SK-N-DZ (cell line): ENCODE data around the gene IDUA.

Experiments
- DNase-seq: peaks from one replicate; pipeline ENCODE4 v3.0.0-alpha.2; 2015; ENCODE audit warnings: low spot score

IDUA gene

DNA sequence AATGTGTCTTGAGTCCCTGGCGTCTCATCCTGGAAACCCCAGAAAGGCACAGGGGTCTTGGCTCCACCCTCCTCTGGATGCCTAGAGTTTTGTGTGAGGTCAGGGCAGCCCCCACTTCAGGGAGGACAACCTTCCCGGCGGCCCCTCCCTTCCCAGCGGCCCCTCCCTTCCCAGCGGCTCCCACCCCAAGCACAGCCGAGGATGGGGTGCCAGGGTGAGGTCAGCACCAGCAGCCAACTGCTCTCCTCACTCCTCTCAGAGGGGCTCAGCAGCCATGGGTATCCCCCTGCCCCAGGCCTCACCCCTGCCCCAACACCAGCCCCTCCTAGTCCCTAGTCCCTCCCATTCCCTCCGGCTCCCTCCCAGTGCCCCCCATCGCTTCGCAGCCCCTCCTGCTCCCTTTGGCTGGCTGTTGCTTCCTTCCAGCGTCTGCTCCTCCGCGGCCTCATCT lies 30.9 kb upstream of the IDUA start:
- no peak for DNase-seq

DNA sequence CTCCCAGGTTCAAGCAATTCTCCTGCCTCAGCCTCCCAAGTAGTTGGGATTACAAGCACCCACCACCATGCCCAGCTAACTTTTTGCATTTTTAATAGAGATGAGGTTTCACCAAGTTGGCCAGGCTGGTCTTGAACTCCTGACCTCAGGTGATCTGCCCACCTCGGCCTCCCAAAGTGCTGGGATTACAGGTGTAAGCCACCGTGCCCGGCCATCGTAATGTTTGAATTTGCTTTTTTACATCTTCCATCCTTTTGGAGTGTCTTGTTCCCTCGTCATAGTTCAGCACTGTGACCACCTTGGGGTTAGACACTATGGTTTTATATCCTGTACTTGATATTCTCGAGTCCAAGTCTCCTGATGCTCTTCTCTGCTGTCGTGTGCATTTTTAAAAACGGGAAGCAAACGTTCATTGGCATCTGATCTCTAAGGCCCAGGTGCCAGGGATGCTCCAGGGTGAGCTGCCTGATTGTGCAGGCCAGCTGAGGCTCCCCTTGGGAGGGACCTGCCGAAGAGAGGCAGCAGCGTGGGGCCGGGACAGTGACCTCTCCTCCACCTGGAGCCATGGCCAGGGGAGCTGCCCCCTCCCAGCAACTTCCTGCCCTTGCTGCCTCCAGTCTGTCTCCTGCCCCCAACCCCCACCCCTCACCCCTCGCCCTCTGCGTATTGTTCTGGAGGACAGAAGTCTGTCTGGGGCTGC lies 30.2 kb upstream of the IDUA start:
- DNase-seq: no peak

GRCh38 chr4:957231-957580 lies 29.6 kb upstream of the IDUA start:
- DNase-seq: no peak

DNA sequence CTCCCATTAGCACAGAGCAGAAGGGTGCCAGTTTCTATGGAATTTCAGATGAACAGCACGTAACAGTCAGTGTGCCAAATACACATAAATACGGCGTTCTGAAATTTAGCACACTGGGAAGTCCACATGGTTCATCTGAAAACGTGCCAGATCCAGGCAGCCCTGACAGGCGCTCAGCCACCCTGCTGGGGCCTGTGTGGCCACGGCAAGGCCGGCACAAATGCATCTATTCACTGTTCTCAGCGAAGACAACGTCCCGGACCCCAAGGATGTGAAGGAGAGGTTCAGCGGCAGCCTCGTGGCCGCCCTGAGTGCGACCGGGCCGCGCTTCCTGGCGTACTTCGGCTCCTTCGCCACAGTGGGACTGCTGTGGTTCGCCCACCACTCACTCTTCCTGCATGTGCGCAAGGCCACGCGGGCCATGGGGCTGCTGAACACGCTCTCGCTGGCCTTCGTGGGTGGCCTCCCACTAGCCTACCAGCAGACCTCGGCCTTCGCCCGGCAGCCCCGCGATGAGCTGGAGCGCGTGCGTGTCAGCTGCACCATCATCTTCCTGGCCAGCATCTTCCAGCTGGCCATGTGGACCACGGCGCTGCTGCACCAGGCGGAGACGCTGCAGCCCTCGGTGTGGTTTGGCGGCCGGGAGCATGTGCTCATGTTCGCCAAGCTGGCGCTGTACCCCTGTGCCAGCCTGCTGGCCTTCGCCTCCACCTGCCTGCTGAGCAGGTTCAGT lies 29.1 kb upstream of the IDUA start:
- DNase-seq: no peak

- DNase-seq: no peak
Observed at GRCh38 chr4:958314-958665, 28.6 kb upstream of the IDUA start.

- no peak for DNase-seq
Observed at GRCh38 chr4:958696-959337, 28.0 kb upstream of the IDUA start.

DNA sequence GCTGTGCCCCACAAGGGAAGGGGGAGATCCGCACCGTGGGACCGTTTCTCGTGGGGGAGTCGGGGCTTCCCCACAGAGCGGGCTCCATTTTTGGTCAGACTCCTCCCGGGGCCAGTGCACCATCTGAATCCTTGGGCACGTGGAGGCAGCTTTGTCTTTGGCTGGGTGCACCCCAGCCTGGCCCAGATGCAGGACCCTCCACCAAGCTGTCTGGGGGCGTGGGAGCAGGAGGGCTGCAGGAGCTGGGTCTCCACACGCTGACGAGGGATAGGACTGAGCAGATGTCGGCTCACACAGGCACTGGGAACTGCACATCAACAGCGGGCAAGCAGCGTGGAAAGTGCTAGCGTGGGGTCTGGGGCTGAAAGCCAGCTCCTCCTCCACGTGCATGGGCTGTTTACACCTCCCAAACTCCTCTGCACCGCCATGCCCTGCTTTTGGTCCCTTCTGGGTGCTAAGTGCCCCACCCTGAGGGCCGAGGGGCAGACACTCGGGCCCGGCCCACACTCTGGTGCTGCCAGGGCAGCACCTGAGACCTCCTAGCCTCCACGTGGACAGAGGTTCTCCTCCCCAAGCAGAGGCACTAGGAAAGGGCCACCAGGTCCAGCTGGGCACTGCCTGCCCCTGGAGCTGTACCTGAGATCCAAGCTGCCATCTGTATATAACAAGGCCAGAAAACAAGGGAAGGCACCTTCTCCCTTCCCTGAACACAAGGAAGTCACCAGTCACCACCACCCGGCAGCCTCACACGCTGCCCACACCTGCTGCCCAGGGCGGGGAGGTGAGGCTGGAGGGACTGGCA lies 27.3 kb upstream of the IDUA start:
- DNase-seq: no peak

GRCh38 chr4:960140-960635 lies 26.7 kb upstream of the IDUA start:
- DNase-seq: no peak

- no peak for DNase-seq
Observed at GRCh38 chr4:960636-961350, 26.1 kb upstream of the IDUA start.

DNA sequence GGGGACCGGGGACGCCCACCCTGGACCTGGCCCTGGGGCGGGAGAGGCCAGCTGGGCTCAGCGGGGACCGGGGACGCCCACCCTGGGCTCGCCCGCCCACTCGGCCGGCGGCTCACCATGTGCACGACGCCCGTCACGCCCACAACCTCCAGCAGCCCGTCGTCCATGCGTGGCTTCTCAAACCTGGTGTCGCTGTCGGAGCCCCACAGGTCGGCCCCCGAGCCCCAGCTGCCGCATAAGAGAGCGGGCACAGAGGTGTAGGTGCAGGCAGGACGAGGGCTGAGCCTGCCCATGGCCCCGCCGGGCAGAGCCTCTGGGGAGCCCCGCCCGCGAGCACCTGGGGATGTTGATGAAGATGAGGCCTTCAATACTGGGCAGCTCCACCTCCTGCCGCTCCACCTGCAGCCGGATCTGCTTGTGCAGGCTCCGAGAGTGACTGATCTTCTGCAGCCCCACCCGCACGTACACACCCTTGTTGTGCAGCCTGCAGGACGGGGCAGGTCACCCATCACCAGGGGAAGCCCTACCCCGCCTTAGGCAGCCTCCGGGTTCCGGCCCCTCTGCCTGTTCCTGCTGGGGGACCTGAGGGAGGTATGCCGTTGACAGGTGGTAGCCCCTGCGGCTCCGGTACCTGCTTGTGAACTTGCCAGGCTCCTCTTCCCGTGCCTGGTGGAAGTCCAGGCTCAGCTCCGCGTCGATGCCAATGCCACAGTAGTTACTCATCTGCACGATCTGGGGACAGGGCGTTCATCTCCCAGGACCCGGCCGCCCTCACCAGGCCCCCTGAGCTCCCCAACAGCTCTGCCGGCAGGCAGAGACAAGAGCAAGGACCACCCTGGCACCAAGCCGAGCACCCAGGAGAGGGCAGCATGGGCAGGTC lies 25.3 kb upstream of the IDUA start:
- no peak for DNase-seq

DNA sequence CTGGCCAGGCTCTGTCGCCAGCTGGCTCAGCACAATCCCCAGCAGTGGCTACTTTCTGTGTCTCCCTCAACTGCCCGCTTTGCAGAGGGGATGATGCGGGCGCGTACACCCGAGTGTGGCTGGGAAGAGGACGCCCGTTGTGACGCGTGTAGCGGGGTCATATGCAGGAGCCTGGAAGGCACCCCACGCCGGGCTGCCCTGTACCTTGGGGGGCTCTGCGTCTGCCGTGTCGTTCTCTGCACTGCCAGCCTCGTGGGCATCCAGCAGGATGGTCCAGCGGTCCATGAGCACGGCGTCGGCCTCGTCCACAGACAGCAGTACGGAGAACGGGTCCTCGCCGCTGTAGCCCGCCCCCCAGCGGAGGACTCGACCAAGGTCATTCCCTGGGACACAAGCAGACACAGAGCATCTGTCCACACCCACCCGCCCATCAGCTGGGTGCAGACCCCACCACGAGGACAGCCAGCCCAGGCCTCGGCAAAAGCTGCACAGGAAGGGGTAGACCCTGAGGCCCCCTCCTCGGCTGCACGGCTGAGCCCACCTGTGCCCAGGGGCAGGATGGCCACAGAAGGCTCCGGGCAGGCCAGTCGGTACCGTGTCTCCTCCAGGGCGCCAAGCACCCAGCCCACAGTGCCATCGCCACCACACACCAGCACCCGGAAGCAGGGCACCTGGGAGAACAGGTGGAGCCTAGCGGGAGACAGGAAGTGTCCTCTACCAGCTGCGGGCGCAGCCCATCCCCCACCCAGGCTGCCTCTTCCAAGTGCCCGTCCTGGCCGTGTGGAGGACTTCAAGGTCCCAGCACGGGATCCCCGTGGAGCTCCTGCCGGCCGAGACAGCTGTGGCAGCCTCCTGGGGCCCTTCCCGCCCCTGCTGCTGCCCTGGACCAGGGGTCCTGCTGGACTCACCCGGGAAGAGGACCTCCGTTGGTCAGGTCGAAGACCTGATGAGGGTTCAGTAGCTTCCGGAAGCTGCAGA lies 24.3 kb upstream of the IDUA start:
- DNase-seq: no peak

- no peak for DNase-seq
Observed at GRCh38 chr4:963276-964225, 23.3 kb upstream of the IDUA start.

GRCh38 chr4:964346-965025 lies 22.4 kb upstream of the IDUA start:
- DNase-seq: no peak

DNA sequence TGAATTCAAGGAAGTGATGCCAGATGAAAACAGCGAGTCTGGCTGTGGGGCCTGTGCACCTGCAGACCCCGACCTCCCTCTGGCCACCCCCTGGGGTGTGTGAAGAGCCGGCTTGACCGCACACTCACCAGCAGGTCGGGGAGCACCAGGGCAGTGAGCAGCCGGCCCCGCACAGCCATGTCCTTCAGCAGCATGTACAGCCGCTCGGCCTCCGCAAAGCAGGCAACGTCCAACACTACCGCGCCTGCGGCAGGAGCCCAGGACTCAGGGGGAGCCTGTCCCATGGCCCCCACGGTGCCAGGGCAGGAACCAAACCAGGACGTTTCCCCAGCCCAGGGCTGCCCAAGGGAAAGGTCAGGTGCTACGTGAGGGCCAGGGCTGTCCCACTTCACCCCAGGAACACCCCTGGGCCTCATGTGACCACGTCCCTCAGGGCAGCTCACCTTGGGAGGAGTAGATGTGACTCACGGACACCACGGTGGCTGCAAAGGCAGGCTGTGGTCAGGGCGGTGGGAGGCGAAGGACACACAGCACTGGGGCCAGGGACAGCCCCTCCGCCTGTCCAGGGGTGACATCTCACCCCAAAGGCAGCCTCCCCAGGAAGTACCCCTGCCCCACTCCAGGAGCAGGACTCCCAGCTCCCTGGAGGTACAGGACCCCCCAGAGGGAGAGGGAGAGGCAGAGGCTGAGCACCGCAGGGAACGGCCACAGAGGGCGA lies 21.6 kb upstream of the IDUA start:
- no peak for DNase-seq

GRCh38 chr4:965766-966134 lies 21.1 kb upstream of the IDUA start:
- DNase-seq: no peak

- DNase-seq: no peak
Observed at GRCh38 chr4:966266-967112, 20.4 kb upstream of the IDUA start.
